H4 (cell line): ENCODE results near the gene F2R. TPM values are rescaled to one million over a fixed set of nuclear protein-coding genes. Genes with fewer than 3 reads are reported as not detected.
"Not testable (repeated sequence)": the region's sequence is repeated elsewhere in the genome, so short reads cannot be mapped to it uniquely, and the experiment has no call there.

Experiments used
- DNase-seq: peaks from one replicate; pipeline ENCODE4 v3.0.0-alpha.2; 2015; ENCODE audit warnings: low spot score
- total RNA-seq: library from RNA; depleted of rRNA; stranded (reverse); fragments of >200 nt; shearing (Covaris generic); gene quantifications from 2 replicates; pipeline ENCODE4 v1.2.3, GENCODE V29; 2014; rRNA removed

The F2R gene
- total RNA-seq, result 34.1 and 44.8 TPM in 2 replicates

GRCh38 chr5:76715736-76716455 lies at the start of gene F2R:
TSS of gene F2R (plus strand) at chr5:76716126. CDS start at chr5:76716308, 182 bp downstream.
- peak; percentile 29 for DNase-seq

- no peak for DNase-seq
Observed at GRCh38 chr5:76667495-76667894, 48.4 kb upstream of the F2R start.

DNA sequence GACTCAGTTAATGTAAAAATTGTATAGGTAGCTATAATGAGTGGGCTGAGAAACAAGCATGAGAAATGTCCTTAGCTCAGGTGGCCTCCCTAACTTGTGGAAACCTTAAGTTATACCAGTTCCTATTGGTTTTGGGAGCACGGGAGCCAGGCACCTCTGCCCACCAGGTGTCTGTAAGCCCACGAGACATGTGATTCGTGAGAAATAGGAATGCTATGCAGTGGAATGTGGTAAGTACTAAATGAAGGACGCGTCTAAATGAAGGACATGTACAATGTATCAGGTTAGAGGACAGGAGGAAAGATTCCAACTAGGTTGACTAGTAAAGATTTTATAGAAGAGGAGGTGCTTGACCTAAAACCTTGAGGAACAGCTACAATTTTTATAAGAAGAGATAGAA lies 46.7 kb upstream of the F2R start:
- DNase-seq, result no peak

DNA sequence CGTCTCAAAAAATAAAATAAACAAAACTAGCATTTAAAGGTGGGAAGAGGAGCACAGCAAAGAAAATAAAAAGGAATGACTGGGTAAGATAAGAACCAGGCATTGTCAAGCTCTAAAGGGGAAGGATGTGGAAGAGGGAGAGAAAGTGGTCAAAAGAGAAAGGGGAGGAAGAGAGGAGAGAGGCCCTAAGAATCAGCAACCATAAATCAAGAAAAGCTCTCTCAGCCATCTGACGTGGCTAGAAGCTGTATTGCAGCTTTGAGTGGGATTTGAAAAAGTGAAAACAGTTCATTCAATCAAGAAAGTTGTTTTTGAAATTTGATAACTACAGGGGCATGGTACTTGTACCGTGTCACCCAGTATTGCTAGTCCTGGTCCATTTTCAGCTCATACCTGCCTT lies 45.4 kb upstream of the F2R start:
- DNase-seq, result no peak

DNA sequence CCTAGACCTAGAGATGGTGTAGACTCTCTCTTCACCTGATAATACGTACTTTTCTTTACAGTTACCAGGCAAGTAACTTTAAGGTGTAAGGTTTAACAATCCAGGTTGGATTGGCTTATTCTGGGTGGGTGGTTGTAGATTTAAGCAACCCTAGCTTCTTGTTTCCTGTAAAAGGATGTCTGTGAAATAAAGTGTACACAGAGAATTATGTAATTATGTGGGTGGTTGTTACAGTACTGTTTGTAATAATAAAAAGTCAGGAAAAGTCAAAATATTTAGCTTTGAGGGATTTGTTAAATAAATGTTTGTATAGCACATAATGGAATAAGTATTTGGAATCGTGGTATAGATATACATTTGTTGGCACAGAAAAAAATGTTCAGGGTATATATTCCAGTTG lies 43.7 kb upstream of the F2R start:
- DNase-seq, result no peak

GRCh38 chr5:76673125-76673524 lies 42.8 kb upstream of the F2R start:
- no peak for DNase-seq

DNA sequence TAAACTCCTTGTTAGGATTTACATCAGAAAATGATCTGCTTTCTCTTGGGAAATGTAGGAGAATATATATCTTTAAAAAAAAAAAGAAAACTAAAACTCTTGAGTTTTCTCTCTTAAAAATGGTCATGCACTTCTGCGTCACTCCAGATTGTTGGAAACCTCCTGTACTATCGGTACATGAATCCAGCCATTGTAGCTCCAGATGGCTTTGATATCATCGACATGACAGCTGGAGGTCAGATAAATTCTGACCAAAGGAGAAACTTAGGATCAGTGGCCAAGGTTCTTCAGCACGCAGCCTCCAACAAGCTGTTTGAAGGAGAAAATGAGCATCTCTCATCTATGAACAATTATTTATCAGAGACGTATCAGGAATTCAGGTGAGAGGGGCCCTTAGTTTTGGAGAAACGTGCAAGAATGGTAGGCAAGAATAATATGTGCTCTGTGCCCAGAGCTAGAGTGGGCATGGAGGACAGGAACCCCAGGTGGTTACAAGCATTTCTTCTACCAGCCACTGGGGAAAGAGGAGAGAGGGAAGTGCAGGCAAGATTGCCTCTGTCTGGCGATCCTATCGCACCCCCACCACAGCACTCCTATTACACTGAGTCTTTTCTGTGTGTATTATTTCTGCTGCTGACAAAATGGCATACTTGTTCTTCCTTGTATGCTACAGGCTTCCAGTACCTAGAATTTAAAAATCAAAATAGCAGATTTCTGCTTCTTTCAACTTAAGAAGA lies 41.4 kb upstream of the F2R start:
- no peak for DNase-seq

DNA sequence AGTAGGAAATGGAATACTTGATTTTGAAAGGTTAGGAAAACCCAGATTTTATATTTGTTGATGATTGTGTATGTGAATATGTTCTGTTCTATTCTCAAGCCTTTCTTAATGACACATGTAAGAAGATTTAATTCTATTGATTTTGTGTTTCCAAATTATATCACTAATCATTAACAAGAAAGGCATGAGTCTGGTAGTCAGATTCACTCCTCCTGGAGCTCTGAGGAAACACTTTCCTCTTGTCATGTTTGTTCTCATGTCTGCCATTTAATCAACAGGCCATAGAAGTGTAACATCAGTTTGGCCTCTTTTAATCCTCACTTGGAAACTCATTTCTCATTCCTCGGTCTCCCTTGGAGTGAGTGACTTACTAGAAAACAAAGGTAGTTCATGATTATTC lies 40.6 kb upstream of the F2R start:
- no peak for DNase-seq

- DNase-seq, result no peak
Observed at GRCh38 chr5:76677849-76678472, 38.0 kb upstream of the F2R start.

DNA sequence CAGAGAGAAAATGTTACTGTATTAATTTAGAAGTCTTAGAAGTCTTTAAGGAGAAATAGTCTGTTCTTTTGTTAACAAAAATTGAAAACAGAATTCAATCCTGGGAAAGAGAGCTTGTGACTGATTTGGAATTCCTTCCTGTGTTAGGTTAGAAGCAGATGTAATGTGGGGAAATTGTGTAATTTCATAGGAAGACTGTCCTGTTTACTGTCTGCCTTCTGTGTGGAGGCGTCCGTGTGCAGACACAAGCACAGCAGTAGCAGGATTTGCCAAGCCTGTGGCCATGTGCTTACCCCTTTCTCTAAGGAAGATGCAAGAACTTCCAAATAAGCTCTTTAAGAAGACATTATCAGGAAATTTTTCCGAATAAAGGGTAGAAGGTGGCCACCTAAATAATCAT lies 36.7 kb upstream of the F2R start:
- no peak for DNase-seq

GRCh38 chr5:76680826-76681225 lies 35.1 kb upstream of the F2R start:
- not testable (repeated sequence) for DNase-seq

- no peak for DNase-seq
Observed at GRCh38 chr5:76681287-76681686, 34.6 kb upstream of the F2R start.

DNA sequence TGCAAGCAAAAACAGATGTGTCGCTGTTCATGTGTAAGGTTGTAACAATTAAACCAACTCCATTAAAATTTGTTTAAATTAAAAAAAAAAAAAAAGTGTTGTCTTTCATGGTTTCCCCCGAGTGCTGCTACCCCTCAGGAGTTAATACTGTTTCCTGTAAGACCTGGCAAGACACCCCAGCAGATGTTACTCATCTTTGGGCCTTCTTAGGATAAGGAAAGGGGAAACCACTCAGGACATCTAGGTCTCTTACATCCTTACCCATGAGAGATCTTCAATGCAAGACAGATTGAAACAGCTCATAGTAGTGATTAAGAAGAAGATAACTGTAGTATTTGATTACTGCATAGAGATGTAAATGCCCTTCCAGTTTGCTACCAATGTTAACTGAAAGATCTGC lies 33.5 kb upstream of the F2R start:
- no peak for DNase-seq

DNA sequence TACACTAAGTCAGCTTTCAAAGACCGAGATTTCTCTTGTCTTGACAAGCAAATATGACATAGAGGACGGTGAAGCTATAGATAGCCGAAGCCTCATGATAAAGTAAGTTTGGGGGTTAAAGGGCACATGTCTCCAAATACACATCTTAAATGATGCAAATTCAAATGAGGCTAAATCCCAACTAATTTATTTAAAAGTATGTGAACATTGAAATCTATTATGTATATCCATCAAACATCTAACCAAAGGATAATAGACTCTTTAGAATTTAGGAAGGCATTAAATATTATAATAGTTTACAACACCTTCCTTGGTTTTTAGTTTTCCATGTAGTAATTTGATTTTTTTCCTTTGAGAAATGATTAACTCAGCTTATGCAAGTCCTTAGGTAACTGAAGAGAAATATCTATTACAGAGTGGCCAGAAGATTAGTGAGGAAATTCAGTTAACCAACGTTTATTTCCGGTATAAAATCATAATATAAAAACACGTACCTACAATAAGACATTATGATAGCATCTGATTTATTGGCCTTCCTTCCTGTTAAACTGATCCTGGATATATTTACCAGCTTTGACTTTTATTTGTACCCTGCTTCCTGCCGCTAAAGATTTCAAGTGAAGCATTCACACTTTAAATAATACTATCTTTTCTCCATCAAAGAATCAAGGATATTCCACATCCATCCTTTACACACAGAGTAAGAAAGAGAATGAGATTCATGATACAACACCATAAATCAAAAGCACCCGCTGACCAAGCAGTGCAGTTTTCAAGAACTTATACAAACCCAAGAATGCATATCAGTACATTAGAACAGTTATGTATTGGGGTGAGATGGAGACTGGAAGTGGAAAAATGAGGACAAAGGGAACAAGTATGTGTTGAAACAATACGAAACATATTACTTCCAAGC lies 31.9 kb upstream of the F2R start:
- no peak for DNase-seq

- DNase-seq, result no peak
Observed at GRCh38 chr5:76684756-76685519, 31.0 kb upstream of the F2R start.

DNA sequence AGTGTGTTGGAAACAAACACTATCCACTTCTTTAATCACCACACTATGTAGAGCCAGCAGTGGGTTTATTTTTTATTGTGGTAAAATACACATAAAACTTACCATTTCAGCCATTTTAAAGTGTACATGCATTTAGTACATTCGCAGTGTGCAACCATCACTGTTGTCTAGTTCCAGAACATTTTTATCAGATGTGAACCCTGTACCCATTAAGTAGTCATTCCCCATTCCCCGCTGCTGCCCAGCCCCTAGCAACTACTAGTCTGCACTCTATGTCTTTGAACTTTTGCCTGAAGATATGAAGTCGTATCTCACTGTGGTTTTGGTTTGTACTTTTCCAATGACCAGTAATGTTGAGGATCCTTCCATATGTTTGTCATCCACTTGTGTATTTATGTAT lies 30.2 kb upstream of the F2R start:
- DNase-seq, result no peak

GRCh38 chr5:76688212-76688611 lies 27.7 kb upstream of the F2R start:
- DNase-seq, result no peak

DNA sequence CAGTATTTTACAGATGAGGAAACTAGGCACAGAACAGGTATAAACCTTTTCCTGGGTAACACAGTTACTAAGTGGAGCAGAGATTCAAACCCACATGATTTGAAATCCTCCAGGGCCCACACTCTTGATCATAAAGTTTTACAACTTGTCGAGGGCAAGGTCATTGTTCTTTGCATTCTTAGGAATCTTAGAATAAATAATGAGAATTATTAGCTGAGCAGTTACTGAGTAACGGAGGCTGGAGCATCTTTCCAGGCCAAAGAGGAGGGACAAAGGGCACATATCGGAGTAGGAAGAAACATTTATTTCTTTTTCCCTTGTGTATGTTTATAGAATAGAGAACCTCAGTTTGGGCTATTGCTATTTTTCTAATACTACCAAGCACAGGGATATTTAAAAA lies 27.1 kb upstream of the F2R start:
- no peak for DNase-seq

- DNase-seq, result peak; percentile 92
Observed at GRCh38 chr5:76689321-76690036, 26.4 kb upstream of the F2R start.

DNA sequence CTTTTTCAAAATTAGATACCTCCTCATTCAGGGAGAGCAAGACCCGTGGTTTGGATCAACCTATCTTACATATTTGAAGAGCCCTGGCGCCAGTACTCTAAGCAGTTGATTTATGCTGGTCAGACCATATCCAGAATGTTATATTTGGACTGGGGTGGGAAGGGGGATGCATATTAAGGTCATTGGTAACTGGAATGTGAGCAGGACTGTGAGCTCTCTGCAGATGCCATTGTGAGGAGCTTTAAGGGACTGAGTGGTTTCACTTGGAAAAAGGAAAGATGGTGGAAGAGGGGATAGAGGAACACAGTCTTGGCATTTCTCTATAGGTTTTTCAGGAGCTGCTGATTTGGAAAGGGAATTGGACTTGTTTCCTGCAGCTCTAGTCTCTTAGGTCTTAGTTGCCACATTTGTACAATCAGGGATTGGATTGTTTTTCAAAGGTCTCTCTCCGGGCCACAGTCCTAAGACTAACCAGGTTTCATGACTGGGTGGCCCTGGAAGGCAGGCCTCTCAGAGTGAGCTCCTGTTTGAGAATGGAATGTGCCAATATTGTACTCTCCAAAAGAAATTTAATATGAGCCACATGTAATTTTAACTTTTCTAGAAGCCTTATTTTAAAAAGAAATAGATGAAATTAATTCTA lies 25.8 kb upstream of the F2R start:
- DNase-seq, result no peak
